ENCODE results near the gene MIXL1.
"Not testable (repeated sequence)": the region's sequence is repeated elsewhere in the genome, so short reads cannot be mapped to it uniquely, and the experiment has no call there.

MIXL1 gene

GRCh38 chr1:226215239-226215638 lies 8.2 kb upstream of the MIXL1 start:
- no peak for DNase-seq (ENCODE audit: low spot score)

GRCh38 chr1:226216056-226216455 lies 7.4 kb upstream of the MIXL1 start:
- no peak for DNase-seq (ENCODE audit: low spot score)

GRCh38 chr1:226217273-226217672 lies 6.2 kb upstream of the MIXL1 start:
- no peak for DNase-seq (ENCODE audit: low spot score)

GRCh38 chr1:226220473-226221189 lies 2.8 kb upstream of the MIXL1 start:
- DNase-seq (ENCODE audit: low spot score), result no peak

DNA sequence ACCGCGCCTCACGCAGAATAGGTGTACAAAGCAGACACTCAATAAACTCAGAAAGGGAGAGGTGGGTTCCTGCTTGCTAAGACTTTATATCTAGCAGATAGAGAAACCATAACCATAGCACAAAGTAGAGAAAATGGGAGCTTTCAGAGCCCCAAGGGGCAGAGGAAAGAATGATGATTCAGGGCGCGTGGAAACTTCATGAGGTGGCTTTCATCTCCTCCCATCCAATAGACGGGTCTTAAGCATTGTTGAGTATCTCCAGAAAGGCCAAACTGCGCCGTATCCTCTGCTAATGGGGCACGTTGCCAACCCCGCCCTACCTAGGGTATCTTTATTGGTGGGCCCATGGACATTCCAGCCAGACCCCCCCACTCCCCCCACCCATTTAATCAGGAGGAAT lies 778 bp upstream of the MIXL1 start:
- no peak for DNase-seq (ENCODE audit: low spot score)

- no peak for DNase-seq (ENCODE audit: low spot score)
These were observed 351 bp downstream of the MIXL1 start for GRCh38 chr1:226223786-226224244.

GRCh38 chr1:226226601-226227000 lies 3.1 kb downstream of the MIXL1 start:
- DNase-seq (ENCODE audit: low spot score), result no peak

DNA sequence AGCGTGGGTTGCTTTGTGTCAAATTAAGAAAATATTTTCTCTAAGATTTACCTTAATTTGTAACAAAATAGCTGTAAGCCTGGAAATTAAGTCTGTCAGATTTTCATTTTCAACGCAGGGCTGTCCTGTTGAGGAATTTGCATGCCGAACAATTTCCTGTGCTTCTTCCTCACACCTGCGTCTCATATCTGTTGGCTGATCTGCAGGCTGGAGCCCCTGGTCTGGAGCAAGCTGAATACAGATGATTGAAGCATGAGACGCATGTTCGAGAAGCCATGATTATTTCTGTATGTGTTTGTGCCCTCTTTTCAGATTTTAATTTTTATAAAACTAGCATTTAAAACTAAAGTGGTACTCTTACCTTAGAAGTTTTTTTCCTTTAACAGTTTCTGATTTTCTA lies 9.8 kb downstream of the MIXL1 start:
- DNase-seq (ENCODE audit: low spot score), result no peak

- no peak for DNase-seq (ENCODE audit: low spot score)
These were observed 10.3 kb downstream of the MIXL1 start for GRCh38 chr1:226233806-226234205.

- no peak for DNase-seq (ENCODE audit: low spot score)
These were observed 13.4 kb downstream of the MIXL1 start for GRCh38 chr1:226236826-226237225.

GRCh38 chr1:226239421-226239820 lies 16.0 kb downstream of the MIXL1 start:
- DNase-seq (ENCODE audit: low spot score), result no peak

- DNase-seq (ENCODE audit: low spot score), result no peak
These were observed 24.6 kb downstream of the MIXL1 start for GRCh38 chr1:226248091-226248490.

DNA sequence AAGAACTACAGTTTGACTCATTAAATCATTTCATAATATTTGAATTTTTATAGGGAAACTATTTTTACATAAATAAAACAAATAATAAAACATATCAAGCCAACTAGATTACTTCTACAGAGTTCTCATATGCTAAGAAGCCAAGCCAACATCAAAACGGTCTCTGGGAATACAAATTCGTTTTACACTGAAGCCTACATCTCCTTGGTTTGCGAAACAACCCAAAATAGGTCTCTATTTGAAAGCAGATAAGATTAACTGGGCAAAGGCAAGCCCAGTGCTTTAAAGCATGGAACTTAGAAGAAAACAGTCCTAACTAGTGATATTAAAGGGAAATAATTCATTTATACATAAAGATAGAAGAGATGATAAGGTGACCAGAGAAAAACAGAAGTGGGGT lies 25.3 kb downstream of the MIXL1 start:
- DNase-seq (ENCODE audit: low spot score), result no peak

- no peak for DNase-seq (ENCODE audit: low spot score)
These were observed 27.0 kb downstream of the MIXL1 start for GRCh38 chr1:226250511-226250910.

- not testable (repeated sequence) for DNase-seq (ENCODE audit: low spot score)
These were observed 29.4 kb downstream of the MIXL1 start for GRCh38 chr1:226252841-226253240.

- DNase-seq (ENCODE audit: low spot score), result no peak
These were observed 30.5 kb downstream of the MIXL1 start for GRCh38 chr1:226253933-226254332.

DNA sequence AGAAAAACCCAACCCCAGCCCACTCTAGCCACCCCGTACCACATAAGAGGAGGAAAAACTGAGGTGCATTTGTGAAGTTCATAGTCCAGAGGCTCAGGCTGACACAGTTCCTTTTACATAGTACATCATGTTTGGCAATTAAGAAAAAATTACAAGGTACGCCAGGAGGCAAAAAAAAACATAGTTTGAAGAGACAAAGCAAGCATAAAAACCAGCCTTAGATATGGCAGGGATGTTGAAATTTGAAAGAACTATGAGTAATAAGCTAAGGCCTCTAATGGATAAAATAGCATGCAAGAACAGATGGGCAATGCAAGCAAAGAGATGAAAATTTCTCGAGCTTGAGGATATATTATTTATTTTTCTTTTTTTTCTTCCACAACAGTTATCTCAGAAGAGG lies 31.9 kb downstream of the MIXL1 start:
- no peak for DNase-seq (ENCODE audit: low spot score)

- DNase-seq (ENCODE audit: low spot score), result no peak
These were observed 38.4 kb downstream of the MIXL1 start for GRCh38 chr1:226261818-226262217.

GRCh38 chr1:226268421-226269124 lies 45.1 kb downstream of the MIXL1 start:
- DNase-seq (ENCODE audit: low spot score), result no peak

DNA sequence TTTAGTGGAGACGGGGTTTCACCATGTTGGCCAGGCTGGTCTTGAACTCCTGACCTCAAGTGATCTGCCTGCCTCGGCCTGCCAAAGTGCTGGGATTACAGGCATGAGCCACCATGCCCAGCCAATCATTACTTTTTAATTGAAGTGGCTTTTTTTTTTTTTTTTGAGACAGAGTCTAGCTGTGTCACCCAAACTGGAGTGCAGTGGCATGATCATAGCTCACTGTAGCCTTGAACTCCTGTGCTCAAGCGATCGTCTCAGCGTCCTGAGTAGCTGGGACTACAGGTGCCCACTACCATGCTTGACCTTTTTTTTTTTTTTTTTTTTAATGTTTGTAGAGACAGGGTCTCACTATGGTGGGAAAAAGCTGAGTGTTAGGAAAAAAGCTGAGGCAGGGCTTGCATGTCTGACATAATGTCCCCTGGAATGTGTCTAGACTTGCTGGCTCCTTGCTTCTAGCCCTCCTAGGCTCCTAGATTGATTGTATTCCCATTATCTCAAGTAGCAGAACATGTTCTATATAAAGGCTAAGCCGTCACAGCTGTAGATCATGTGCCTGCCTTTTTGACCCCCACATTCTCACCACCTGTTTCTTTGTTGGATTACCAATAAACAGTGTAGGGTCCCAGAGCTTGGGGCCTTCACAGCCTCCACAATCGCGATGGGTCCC lies 48.9 kb downstream of the MIXL1 start:
- not testable (repeated sequence) for DNase-seq (ENCODE audit: low spot score)

GRCh38 chr1:226274138-226274537 lies 50.7 kb downstream of the MIXL1 start:
- DNase-seq (ENCODE audit: low spot score), result no peak

GRCh38 chr1:226276077-226276682 lies 52.7 kb downstream of the MIXL1 start:
- no peak for DNase-seq (ENCODE audit: low spot score)

Measured in pons (tissue), 1 donor.